HepG2 (cell line): ENCODE measurements around the gene TMEM222. TPM values are rescaled to one million over a fixed set of nuclear protein-coding genes. Genes with fewer than 3 reads are reported as not detected.
A peak's percentile ranks its signal among the peaks of the same experiment; 100 is the strongest.

Experiments used
- ATAC-seq: fragments of 200-7000 bp; cut with Tn5 transposase; 3 replicates; pipeline ENCODE4 v1.9.1; 2020; ENCODE audit warnings: mild to moderate bottlenecking, moderate library complexity
- BruUV-seq: library from RNA; stranded (reverse); fragments of 400-500 nt; replicated peaks from 2 replicates; lab custom pipeline; 2021; lab: Mats Ljungman, UMichigan
- CTCF ChIA-PET: fragments of 300-600 bp; formaldehyde crosslinking; extraction: SDS; loops from one replicate; lab custom pipeline; 2021; ENCODE audit warnings: low total read pairs, inconsistent platforms, low intra/inter-chr PET ratio; lab: Yijun Ruan, JAX
- POLR2A ChIA-PET: fragments of 350-600 bp; sonication (Branson Sonifier 250); formaldehyde crosslinking; loops from one replicate; lab custom pipeline; 2020; ENCODE audit warnings: antibody characterized with exemption, inconsistent platforms; lab: Yijun Ruan, JAX
- DNase-seq: peaks from one replicate; pipeline ENCODE4 v3.0.0-alpha.2; 2015; ENCODE audit warnings: low spot score
- FAIRE-seq: peaks from 3 replicates; lab custom pipeline; 2011; peaks lifted over from hg19 to GRCh38; lab: Jason Lieb, UNC
- H2AFZ ChIP-seq: one replicate; pipeline ENCODE4 v1.6.1; 2011; ENCODE audit warnings: low read length, inconsistent platforms
- H3K27ac ChIP-seq: fragments of 300-600 bp; 3 replicates; pipeline ENCODE4 v1.8.0; 2011; ENCODE audit warnings: mixed run types, mild to moderate bottlenecking, mixed read lengths, low read length, inconsistent platforms; ENCODE audit not compliant: insufficient read depth; ENCODE audit errors: extremely low read length
- H3K27me3 ChIP-seq, 2 experiments: fragments of 200-600 bp in 1 of 2; 2 replicates in 1 of 2; 3 replicates in 1 of 2; pipeline versions ENCODE4 v1.6.0 to v1.8.0; 2011; ENCODE audit warnings: low read length in 2 of 2, mild to moderate bottlenecking in 2 of 2, moderate library complexity in 2 of 2, inconsistent platforms in 1 of 2; ENCODE audit not compliant: insufficient read depth in 2 of 2, control insufficient read depth in 1 of 2
- H3K36me3 ChIP-seq, 2 experiments: fragments of 200-600 bp in 1 of 2; replicated peaks in 1 of 2; 2 replicates in 1 of 2; 3 replicates in 1 of 2; pipeline versions ENCODE4 v1.5.1 to v1.8.0; 2011; ENCODE audit warnings: low read length in 2 of 2, inconsistent platforms in 1 of 2; ENCODE audit not compliant: insufficient read depth in 2 of 2, control insufficient read depth in 1 of 2
- H3K4me1 ChIP-seq: 2 replicates; pipeline ENCODE4 v1.5.1; 2012; ENCODE audit warnings: low read length, inconsistent platforms; ENCODE audit not compliant: insufficient read depth
- H3K4me2 ChIP-seq: 2 replicates; pipeline ENCODE4 v1.6.0; 2011; ENCODE audit warnings: low read depth, low read length, inconsistent platforms
- H3K4me3 ChIP-seq, 3 experiments: fragments of 200-600 bp in 1 of 3; sonication (generic), shearing (Covaris generic) in 1 of 3; replicated peaks in 1 of 3; 2 replicates each; pipeline ENCODE4 v1.5.1; 2011 to 2016; ENCODE audit warnings: low read length in 3 of 3, inconsistent platforms in 2 of 3, low read depth in 2 of 3, mild to moderate bottlenecking in 2 of 3, control low read depth in 1 of 3, mixed read lengths in 1 of 3; ENCODE audit not compliant: insufficient read depth in 1 of 3
- H3K79me2 ChIP-seq: one replicate; pipeline ENCODE4 v1.6.1; 2011; ENCODE audit warnings: low read length, inconsistent platforms; ENCODE audit not compliant: insufficient read depth
- H3K9ac ChIP-seq: 2 replicates; pipeline ENCODE4 v1.6.0; 2011; ENCODE audit warnings: mild to moderate bottlenecking, low read depth, low read length, inconsistent platforms; ENCODE audit not compliant: insufficient read depth
- H3K9me3 ChIP-seq: 2 replicates; pipeline ENCODE4 v1.5.1; 2012; ENCODE audit warnings: mild to moderate bottlenecking, low read length
- H4K20me1 ChIP-seq: 2 replicates; pipeline ENCODE4 v1.6.0; 2011; ENCODE audit warnings: inconsistent platforms, mild to moderate bottlenecking, low read length, moderate library complexity; ENCODE audit not compliant: insufficient read depth
- AGO2 ChIP-seq: fragments of 200-400 bp; formaldehyde crosslinking; optimal IDR thresholded peaks from 2 replicates; pipeline ENCODE3; 2017; ENCODE audit warnings: mild to moderate bottlenecking, low read depth, low read length, moderate library complexity
- GABPB1 ChIP-seq: IDR thresholded peaks from 2 replicates; pipeline ENCODE4 v1.6.1; 2016; ENCODE audit warnings: mild to moderate bottlenecking, missing genetic modification reagents, moderate library complexity, missing compliant biosample characterization
- MED1 ChIP-seq: sonication (generic); formaldehyde crosslinking; IDR thresholded peaks from 2 replicates; pipeline ENCODE4 v1.4.0; 2020; ENCODE audit warnings: missing genetic modification reagents
- REPIN1 ChIP-seq: sonication (generic); formaldehyde crosslinking; IDR thresholded peaks from 2 replicates; pipeline ENCODE4 v1.8.0; 2022; ENCODE audit warnings: missing genetic modification reagents, low read depth, mild to moderate bottlenecking, borderline replicate concordance
- WGBS: methylation state at CpG from one replicate; pipeline ENCODE4 v1.1.6; 2017; ENCODE audit warnings: low lambda C conversion rate; 5-methylcytosine and 5-hydroxymethylcytosine counted together
- in situ Hi-C: cut with HindIII; loops from 2 replicates; pipeline ENCODE4 v1.10.0; 2017; ENCODE audit warnings: low pct_unique_long_range_greater_than_20kb; ENCODE audit not compliant: extremely low pct_ligation_motif_present
- intact Hi-C: fragments of 100-400 bp; cut with micrococcal nuclease; formaldehyde crosslinking; loops from one replicate; pipeline ENCODE4 v1.10.0; 2022; ENCODE audit not compliant: unreplicated experiment
- polyA plus RNA-seq, 8 experiments: library from polyadenylated mRNA; depleted of rRNA in 3 of 8; stranded (reverse) in 7 of 8; unstranded in 1 of 8; fragments of >200 nt; fragmentation: Illumina TruSeq in 4 of 8; extraction: Trizol in 4 of 8; gene quantifications; 2 replicates each; pipeline versions ENCODE4 v1.2.1 to v1.2.3, GENCODE V29; 2011 to 2016; ENCODE audit warnings: low read depth in 4 of 8, missing spikeins in 1 of 8, mixed read lengths in 1 of 8; ENCODE audit not compliant: insufficient read depth in 1 of 8
- total RNA-seq, 5 experiments: library from RNA; depleted of rRNA; stranded (reverse); fragments of >200 nt; fragmentation: Illumina TruSeq; extraction: Trizol; gene quantifications; 2 replicates each; pipeline ENCODE4 v1.2.3, GENCODE V29; 2016; ENCODE audit warnings: low read depth in 1 of 5

TMEM222 gene
- total and polyA plus RNA-seq, 2 of the 13 experiments (the other 11 are each of a cell fraction or from before 2014, with no cell fraction given), result 22.7 to 29.6 TPM

DNA sequence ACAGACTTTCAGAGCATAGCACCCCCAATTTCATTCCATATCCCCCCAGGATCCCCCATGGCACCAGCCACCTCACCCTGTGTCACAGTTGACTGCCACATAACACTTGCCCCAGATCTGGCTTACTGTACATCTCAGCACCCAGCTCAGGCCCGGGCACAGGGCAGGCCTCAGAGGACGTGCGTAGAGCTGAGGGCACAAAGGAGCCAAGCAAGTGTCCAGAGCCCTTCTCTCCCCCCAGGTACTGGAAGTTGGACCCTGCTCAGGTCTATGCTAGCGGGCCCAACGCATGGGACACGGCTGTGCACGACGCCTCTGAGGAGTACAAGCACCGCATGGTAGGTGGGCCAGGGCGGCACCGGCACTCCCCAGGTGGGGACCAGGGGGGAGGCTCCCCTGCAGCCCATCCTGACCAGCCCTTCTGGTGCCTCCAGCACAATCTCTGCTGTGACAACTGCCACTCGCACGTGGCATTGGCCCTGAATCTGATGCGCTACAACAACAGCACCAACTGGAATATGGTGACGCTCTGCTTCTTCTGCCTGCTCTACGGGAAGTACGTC is 11.8 kb downstream of the TMEM222 start:
- Histone ChIP-seq H3K4me1 (no peaks in the 10 kb centered on the region), H3K79me2 (peaks cover 3% of the 10 kb centered on the region), H3K27ac (no peak overlapping the region), H3K9me3 (no peaks in the 10 kb centered on the region), H3K4me3 (no peak overlapping the region), H3K9ac (no peak overlapping the region), H3K27me3 (no peaks in the 10 kb centered on the region)
- intact Hi-C loops (no loop called here), in situ Hi-C loops (no loop called here)
- no TSS peak for BruUV-seq
- no peak for FAIRE-seq
- WGBS, result 98% methylated on average over 9 of the region's 17 CpGs
- TF ChIP-seq AGO2 (peak; percentile 59), GABPB1 (no peak)
- TF ChIP-seq, all 625 proteins: peak for 1
- Histone ChIP-seq H3K4me2 (no peak overlapping the region), H3K36me3 (peaks cover 16 to 57% of the 10 kb centered on the region in 2 experiments), H2AFZ (no peak overlapping the region), H4K20me1 (no peaks in the 10 kb centered on the region)
- DNase-seq (no peak), ATAC-seq (no peak)
- CTCF ChIA-PET, result no interaction called here
- POLR2A ChIA-PET, result no interaction called here

DNA sequence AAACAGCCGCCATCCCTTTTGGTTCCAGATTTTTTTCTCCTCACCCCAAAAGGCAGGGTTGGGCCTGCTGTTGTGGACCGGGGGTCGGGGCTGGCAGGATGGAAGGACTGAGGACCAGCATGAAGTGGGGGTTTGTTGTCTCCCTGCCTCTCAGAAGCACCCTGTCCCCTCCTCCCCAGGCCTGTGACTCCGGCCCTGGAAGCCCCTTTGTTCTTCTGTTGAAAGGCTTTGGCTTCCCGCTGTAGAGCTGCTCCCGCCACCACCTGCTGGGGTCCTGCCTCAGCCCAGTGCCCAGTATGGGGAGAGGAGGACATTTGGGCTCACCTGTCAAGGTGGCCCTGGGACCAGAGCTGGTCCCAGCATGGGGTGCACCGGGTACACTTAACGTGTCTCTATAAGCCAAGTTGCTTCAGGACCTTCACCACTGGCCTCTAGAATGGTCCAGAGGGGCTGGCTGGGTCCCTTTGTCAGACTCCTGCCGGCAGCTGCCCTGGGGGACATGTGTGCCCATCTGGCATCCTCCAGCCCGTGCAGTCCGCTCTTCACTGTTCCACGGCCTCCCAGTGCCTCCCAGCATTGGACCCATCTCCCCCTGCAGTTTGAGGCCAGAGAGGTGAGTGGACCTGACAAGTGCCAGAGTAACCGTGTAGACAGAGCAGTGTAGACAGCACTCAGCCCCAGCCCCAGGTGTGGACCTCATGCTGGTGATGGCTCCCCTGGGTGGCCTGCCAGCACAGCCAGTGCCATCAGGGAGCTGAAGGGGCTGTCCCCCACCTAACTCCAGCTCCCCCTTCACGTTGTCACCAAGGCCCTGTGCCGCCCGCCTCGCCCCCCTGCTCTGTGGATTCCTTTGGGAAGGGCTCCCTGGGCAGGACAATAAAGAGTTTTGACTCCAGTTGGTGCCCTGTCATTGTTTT is 13.8 kb downstream of the TMEM222 start:
- no TSS peak for BruUV-seq
- DNase-seq, result no peak
- no peak for TF ChIP-seq REPIN1 (CRISPR knock-in tag)
- TF ChIP-seq MED1 (CRISPR knock-in tag), result no peak
- TF ChIP-seq, all 625 proteins: peak for 0
- in situ Hi-C loops, result no loop called here
- ATAC-seq (no peak), FAIRE-seq (no peak)
- Histone ChIP-seq H3K9me3 (no peaks in the 10 kb centered on the region), H3K27ac (no peak overlapping the region), H3K27me3 (no peaks in the 10 kb centered on the region), H3K4me2 (no peak overlapping the region), H4K20me1 (no peaks in the 10 kb centered on the region), H3K4me3 (no peak overlapping the region), H3K9ac (no peak overlapping the region), H2AFZ (no peak overlapping the region), H3K79me2 (no peaks in the 10 kb centered on the region), H3K36me3 (peaks cover 16 to 46% of the 10 kb centered on the region in 2 experiments), H3K4me1 (peaks cover 2% of the 10 kb centered on the region)
- ChIA-PET CTCF (no interaction called here), POLR2A (no interaction called here)
- intact Hi-C loops, result no loop called here
- 93% methylated on average over 7 of the region's 17 CpGs for WGBS
